Measurements from ENCODE around the gene ANKZF1.

ANKZF1 gene

GRCh38 chr2:219285373-219285735 lies 55.7 kb downstream of the ANKZF1 start:
- Histone ChIP-seq H3K9me3 (ENCODE audit: control insufficient read depth, low read length) (no peaks in the 10 kb centered on the region), H3K4me1 (ENCODE audit: control insufficient read depth, insufficient read depth, low read length) (peaks cover 11% of the 10 kb centered on the region), H3K4me3 (ENCODE audit: low read length) (no peak overlapping the region), H3K27me3 (ENCODE audit: control insufficient read depth, insufficient read depth, low read length) (no peaks in the 10 kb centered on the region), H3K36me3 (ENCODE audit: control insufficient read depth, insufficient read depth, low read length) (no peaks in the 10 kb centered on the region), H3K9ac (ENCODE audit: low read length) (no peak overlapping the region)

GRCh38 chr2:219285894-219286425 lies 56.4 kb downstream of the ANKZF1 start:
- Histone ChIP-seq H3K4me3 (ENCODE audit: low read length) (no peak overlapping the region), H3K36me3 (ENCODE audit: control insufficient read depth, insufficient read depth, low read length) (no peaks in the 10 kb centered on the region), H3K9me3 (ENCODE audit: control insufficient read depth, low read length) (no peaks in the 10 kb centered on the region), H3K27me3 (ENCODE audit: control insufficient read depth, insufficient read depth, low read length) (no peaks in the 10 kb centered on the region), H3K9ac (ENCODE audit: low read length) (no peak overlapping the region), H3K4me1 (ENCODE audit: control insufficient read depth, insufficient read depth, low read length) (peaks cover 10% of the 10 kb centered on the region)
